Activated naive CD4-positive, alpha-beta T cell treated with anti-CD3 and anti-CD28 coated beads, Interleukin-2, amount 50 U/mL, for 24 hours (primary cell): ENCODE measurements around the gene HIRIP3.
A peak's percentile ranks its signal among the peaks of the same experiment; 100 is the strongest.
"Not testable (repeated sequence)": the region's sequence is repeated elsewhere in the genome, so short reads cannot be mapped to it uniquely, and the experiment has no call there.

Experiments
- H3K27ac Mint-ChIP-seq: one replicate; pipeline ENCODE4 v1.8.0; 2021; ENCODE audit warnings: mild to moderate bottlenecking, mixed read lengths
- H3K27me3 Mint-ChIP-seq: one replicate; pipeline ENCODE4 v1.8.0; 2021; ENCODE audit warnings: mixed read lengths
- H3K36me3 Mint-ChIP-seq: one replicate; pipeline ENCODE4 v1.8.0; 2021; ENCODE audit warnings: mixed read lengths
- H3K4me1 Mint-ChIP-seq: one replicate; pipeline ENCODE4 v1.8.0; 2021; ENCODE audit warnings: mixed read lengths
- H3K4me3 Mint-ChIP-seq: one replicate; pipeline ENCODE4 v1.8.0; 2021; ENCODE audit warnings: mild to moderate bottlenecking, mixed read lengths
- H3K9me3 Mint-ChIP-seq: one replicate; pipeline ENCODE4 v1.8.0; 2021; ENCODE audit warnings: mixed read lengths

The HIRIP3 gene

GRCh38 chr16:29995324-29995910 is at the start of gene HIRIP3:
HIRIP3 (minus strand) TSS chr16:29995617; CDS start chr16:29995605, 12 bp downstream.
- Mint-ChIP-seq H3K27me3 (no peaks in the 10 kb centered on the region), H3K4me1 (peaks cover 43% of the 10 kb centered on the region), H3K27ac (peak within 1 kb of the TSS; percentile 96), H3K9me3 (no peaks in the 10 kb centered on the region), H3K4me3 (peak within 1 kb of the TSS; percentile 99), H3K36me3 (peaks cover 5% of the 10 kb centered on the region)

GRCh38 chr16:30041841-30042240 is 46.4 kb upstream of the HIRIP3 start:
- Mint-ChIP-seq H3K9me3 (no peaks in the 10 kb centered on the region), H3K4me1 (no peaks in the 10 kb centered on the region), H3K27ac (no peak overlapping the region), H3K36me3 (no peaks in the 10 kb centered on the region), H3K4me3 (no peak overlapping the region), H3K27me3 (no peaks in the 10 kb centered on the region)

- H3K27me3 Mint-ChIP-seq, H3K4me1 Mint-ChIP-seq, H3K4me3 Mint-ChIP-seq, H3K27ac Mint-ChIP-seq, H3K36me3 Mint-ChIP-seq, H3K9me3 Mint-ChIP-seq: not testable (repeated sequence)
Measured at GRCh38 chr16:30040690-30041089, 45.3 kb upstream of the HIRIP3 start.

GRCh38 chr16:30040221-30040620 is 44.8 kb upstream of the HIRIP3 start:
- Mint-ChIP-seq H3K27ac (no peak overlapping the region), H3K4me3 (no peak overlapping the region), H3K9me3 (no peaks in the 10 kb centered on the region), H3K27me3 (no peaks in the 10 kb centered on the region), H3K4me1 (no peaks in the 10 kb centered on the region), H3K36me3 (no peaks in the 10 kb centered on the region)

GRCh38 chr16:30033270-30033669 is 37.9 kb upstream of the HIRIP3 start:
- Mint-ChIP-seq H3K9me3 (no peaks in the 10 kb centered on the region), H3K27me3 (peaks cover 20% of the 10 kb centered on the region), H3K4me3 (no peak overlapping the region), H3K36me3 (peaks cover 3% of the 10 kb centered on the region), H3K27ac (no peak overlapping the region), H3K4me1 (peaks cover 11% of the 10 kb centered on the region)

- H3K9me3 Mint-ChIP-seq, result no peaks in the 10 kb centered on the region
- peak overlapping the region; percentile 52 for H3K4me3 Mint-ChIP-seq
- H3K36me3 Mint-ChIP-seq, result peaks cover 3% of the 10 kb centered on the region
- H3K27ac Mint-ChIP-seq, result no peak overlapping the region
- H3K4me1 Mint-ChIP-seq, result peaks cover 11% of the 10 kb centered on the region
- peaks cover 28% of the 10 kb centered on the region for H3K27me3 Mint-ChIP-seq
Measured at GRCh38 chr16:30032083-30032819, 36.8 kb upstream of the HIRIP3 start.

- Mint-ChIP-seq H3K4me1 (peaks cover 11% of the 10 kb centered on the region), H3K27ac (no peak overlapping the region), H3K9me3 (no peaks in the 10 kb centered on the region), H3K4me3 (no peak overlapping the region), H3K36me3 (peaks cover 3% of the 10 kb centered on the region), H3K27me3 (peaks cover 31% of the 10 kb centered on the region)
Measured at GRCh38 chr16:30031477-30031918, 36.1 kb upstream of the HIRIP3 start.

- Mint-ChIP-seq H3K27me3 (peaks cover 31% of the 10 kb centered on the region), H3K27ac (no peak within 1 kb of the TSS), H3K4me3 (peak within 1 kb of the TSS; percentile 52), H3K4me1 (peaks cover 11% of the 10 kb centered on the region), H3K36me3 (peaks cover 3% of the 10 kb centered on the region), H3K9me3 (no peaks in the 10 kb centered on the region)
Measured at GRCh38 chr16:30030841-30031413, 35.5 kb upstream of the HIRIP3 start, which contains the start of gene TLCD3B. TLCD3B (minus strand) TSS chr16:30031271; CDS start chr16:30030527, 744 bp downstream.

- H3K9me3 Mint-ChIP-seq, result no peaks in the 10 kb centered on the region
- peaks cover 31% of the 10 kb centered on the region for H3K27me3 Mint-ChIP-seq
- H3K27ac Mint-ChIP-seq, result peak overlapping the region; percentile 68
- no peak overlapping the region for H3K4me3 Mint-ChIP-seq
- H3K36me3 Mint-ChIP-seq, result peaks cover 3% of the 10 kb centered on the region
- peaks cover 11% of the 10 kb centered on the region for H3K4me1 Mint-ChIP-seq
Measured at GRCh38 chr16:30030011-30030685, 34.7 kb upstream of the HIRIP3 start.

- Mint-ChIP-seq H3K4me1 (peaks cover 11% of the 10 kb centered on the region), H3K27ac (no peak overlapping the region), H3K4me3 (no peak overlapping the region), H3K36me3 (peaks cover 3% of the 10 kb centered on the region), H3K9me3 (no peaks in the 10 kb centered on the region), H3K27me3 (peaks cover 30% of the 10 kb centered on the region)
Measured at GRCh38 chr16:30028438-30029076, 33.1 kb upstream of the HIRIP3 start.

GRCh38 chr16:30027588-30028437 is 32.4 kb upstream of the HIRIP3 start:
- Mint-ChIP-seq H3K9me3 (no peaks in the 10 kb centered on the region), H3K27ac (no peak overlapping the region), H3K27me3 (peaks cover 29% of the 10 kb centered on the region), H3K4me3 (no peak overlapping the region), H3K36me3 (peaks cover 3% of the 10 kb centered on the region), H3K4me1 (peaks cover 11% of the 10 kb centered on the region)

GRCh38 chr16:30026449-30026848 is 31.0 kb upstream of the HIRIP3 start:
- no peaks in the 10 kb centered on the region for H3K9me3 Mint-ChIP-seq
- no peak overlapping the region for H3K27ac Mint-ChIP-seq
- peaks cover 24% of the 10 kb centered on the region for H3K27me3 Mint-ChIP-seq
- no peak overlapping the region for H3K4me3 Mint-ChIP-seq
- H3K36me3 Mint-ChIP-seq, result no peaks in the 10 kb centered on the region
- H3K4me1 Mint-ChIP-seq, result peaks cover 6% of the 10 kb centered on the region

GRCh38 chr16:30025574-30025973 is 30.2 kb upstream of the HIRIP3 start:
- Mint-ChIP-seq H3K4me1 (peaks cover 12% of the 10 kb centered on the region), H3K4me3 (no peak overlapping the region), H3K9me3 (no peaks in the 10 kb centered on the region), H3K36me3 (no peaks in the 10 kb centered on the region), H3K27ac (no peak overlapping the region), H3K27me3 (peaks cover 24% of the 10 kb centered on the region)

GRCh38 chr16:30025156-30025555 is 29.7 kb upstream of the HIRIP3 start:
- no peak overlapping the region for H3K4me3 Mint-ChIP-seq
- H3K9me3 Mint-ChIP-seq, result no peaks in the 10 kb centered on the region
- no peak overlapping the region for H3K27ac Mint-ChIP-seq
- H3K36me3 Mint-ChIP-seq, result no peaks in the 10 kb centered on the region
- peaks cover 22% of the 10 kb centered on the region for H3K27me3 Mint-ChIP-seq
- peaks cover 10% of the 10 kb centered on the region for H3K4me1 Mint-ChIP-seq

- Mint-ChIP-seq H3K36me3 (no peaks in the 10 kb centered on the region), H3K4me3 (no peak overlapping the region), H3K27me3 (peaks cover 15% of the 10 kb centered on the region), H3K27ac (no peak overlapping the region), H3K4me1 (peaks cover 6% of the 10 kb centered on the region), H3K9me3 (no peaks in the 10 kb centered on the region)
Measured at GRCh38 chr16:30024451-30024850, 29.0 kb upstream of the HIRIP3 start.
